NB4 (cell line): ENCODE data around the gene EGFL7.
"Not testable (repeated sequence)": the region's sequence is repeated elsewhere in the genome, so short reads cannot be mapped to it uniquely, and the experiment has no call there.

Experiments used
- DNase-seq: peaks from one replicate; pipeline ENCODE4 v3.0.0; 2010; ENCODE audit warnings: low read depth
- H3K4me3 ChIP-seq: one replicate; pipeline ENCODE4 v1.5.1; 2011; ENCODE audit warnings: mild to moderate bottlenecking, low read depth, low read length, moderate library complexity
- MYC ChIP-seq: IDR thresholded peaks from 2 replicates; pipeline ENCODE4 v1.6.1; 2011; ENCODE audit warnings: low read depth, low read length
- POLR2A ChIP-seq: IDR thresholded peaks from 2 replicates; pipeline ENCODE4 v1.6.1; 2011; ENCODE audit warnings: mild to moderate bottlenecking; ENCODE audit not compliant: insufficient read length; ENCODE audit errors: extremely low read depth
- TF ChIP-seq, protein P1 (sequence below): IDR thresholded peaks from one replicate; pipeline ENCODE4 v1.5.1; 2012; ENCODE audit warnings: low read depth, low read length
- TF ChIP-seq, protein P2 (sequence below): IDR thresholded peaks from 2 replicates; pipeline ENCODE4 v1.6.1; 2011; ENCODE audit warnings: low read depth, low read length

The EGFL7 gene

GRCh38 chr9:136631038-136632000 lies 31.4 kb upstream of the EGFL7 start:
- TF ChIP-seq, protein P1, sequence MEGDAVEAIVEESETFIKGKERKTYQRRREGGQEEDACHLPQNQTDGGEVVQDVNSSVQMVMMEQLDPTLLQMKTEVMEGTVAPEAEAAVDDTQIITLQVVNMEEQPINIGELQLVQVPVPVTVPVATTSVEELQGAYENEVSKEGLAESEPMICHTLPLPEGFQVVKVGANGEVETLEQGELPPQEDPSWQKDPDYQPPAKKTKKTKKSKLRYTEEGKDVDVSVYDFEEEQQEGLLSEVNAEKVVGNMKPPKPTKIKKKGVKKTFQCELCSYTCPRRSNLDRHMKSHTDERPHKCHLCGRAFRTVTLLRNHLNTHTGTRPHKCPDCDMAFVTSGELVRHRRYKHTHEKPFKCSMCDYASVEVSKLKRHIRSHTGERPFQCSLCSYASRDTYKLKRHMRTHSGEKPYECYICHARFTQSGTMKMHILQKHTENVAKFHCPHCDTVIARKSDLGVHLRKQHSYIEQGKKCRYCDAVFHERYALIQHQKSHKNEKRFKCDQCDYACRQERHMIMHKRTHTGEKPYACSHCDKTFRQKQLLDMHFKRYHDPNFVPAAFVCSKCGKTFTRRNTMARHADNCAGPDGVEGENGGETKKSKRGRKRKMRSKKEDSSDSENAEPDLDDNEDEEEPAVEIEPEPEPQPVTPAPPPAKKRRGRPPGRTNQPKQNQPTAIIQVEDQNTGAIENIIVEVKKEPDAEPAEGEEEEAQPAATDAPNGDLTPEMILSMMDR: peak; percentile 56
- TF ChIP-seq MYC: no peak; the same call in 1 of the 2 replicates
- H3K4me3 ChIP-seq: no peak overlapping the region
- peak; percentile 82 for DNase-seq

- not testable (repeated sequence) for H3K4me3 ChIP-seq, DNase-seq
Measured at GRCh38 chr9:136632072-136632471, 30.6 kb upstream of the EGFL7 start.

GRCh38 chr9:136632491-136633106 lies 30.1 kb upstream of the EGFL7 start:
- H3K4me3 ChIP-seq, DNase-seq: not testable (repeated sequence)

DNA sequence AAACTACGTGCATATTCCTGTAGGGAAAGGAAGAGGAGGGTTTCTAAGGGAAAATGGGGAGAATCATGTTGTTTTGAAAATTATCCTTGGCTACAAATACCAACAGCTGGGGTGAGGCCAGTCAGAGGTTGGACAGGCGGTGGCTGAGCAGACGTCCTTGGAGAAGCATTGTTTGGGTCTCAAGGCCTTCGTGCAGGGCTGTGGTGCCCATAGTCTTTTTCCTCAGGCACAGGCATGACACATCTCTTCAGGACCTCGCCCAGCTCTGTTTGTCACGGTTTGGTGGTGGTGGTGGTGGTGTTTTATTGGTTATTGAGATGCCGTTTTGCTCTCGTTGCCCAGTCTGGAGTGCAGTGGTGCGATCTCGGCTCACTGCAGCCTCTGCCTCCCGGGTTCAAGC lies 27.8 kb upstream of the EGFL7 start:
- no peak for DNase-seq
- TF ChIP-seq, protein P2, sequence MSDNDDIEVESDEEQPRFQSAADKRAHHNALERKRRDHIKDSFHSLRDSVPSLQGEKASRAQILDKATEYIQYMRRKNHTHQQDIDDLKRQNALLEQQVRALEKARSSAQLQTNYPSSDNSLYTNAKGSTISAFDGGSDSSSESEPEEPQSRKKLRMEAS: no peak
- TF ChIP-seq POLR2A: no peak
- no peak for TF ChIP-seq MYC
- TF ChIP-seq, protein P1: no peak
- H3K4me3 ChIP-seq: no peak overlapping the region

DNA sequence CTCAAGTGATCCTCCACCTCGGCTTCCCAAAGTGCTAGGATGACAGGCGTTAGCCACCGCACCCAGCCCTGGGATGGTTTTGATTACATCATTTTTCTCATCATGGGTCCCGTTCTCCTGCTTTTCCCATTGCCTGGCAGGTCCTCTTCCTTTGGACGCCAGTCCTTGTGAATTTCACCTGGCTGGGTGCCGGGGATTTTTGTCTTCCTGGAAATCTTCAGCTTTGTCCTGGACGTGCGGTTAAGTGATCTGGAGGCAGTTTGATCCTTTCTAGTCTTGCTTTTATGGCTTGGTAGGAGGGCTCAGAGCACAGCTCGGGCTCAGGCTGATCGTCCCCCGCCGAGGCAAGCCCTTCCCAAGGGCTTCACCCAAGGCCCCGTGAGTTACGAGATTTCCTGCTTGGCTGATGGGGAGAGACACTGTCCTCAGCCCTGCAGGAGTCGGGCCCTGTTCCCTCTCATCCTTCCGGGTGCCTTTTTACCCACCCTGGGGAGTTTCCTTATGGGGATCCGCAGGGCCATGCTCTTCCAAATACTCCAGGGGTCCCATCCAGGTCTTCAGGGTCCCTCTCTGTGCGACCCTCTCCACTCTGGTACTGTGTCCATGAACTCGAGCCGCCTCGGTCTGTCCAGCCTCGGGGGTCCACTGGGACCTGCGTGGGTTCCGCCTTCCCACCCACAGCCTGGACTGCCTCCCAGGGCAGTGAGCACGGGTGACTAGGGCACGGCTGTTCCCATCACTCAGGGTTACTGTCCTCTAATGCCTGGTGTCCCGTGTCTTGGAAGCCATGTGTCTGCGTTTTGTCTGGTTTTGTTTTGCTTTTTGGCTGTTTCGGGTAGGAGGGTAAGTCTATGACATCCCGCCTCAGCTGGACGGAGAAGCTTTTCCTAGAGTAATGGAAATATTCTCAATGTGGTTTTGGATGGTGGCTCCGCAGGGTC lies 22.3 kb upstream of the EGFL7 start:
- no peak for DNase-seq
- no peak overlapping the region for H3K4me3 ChIP-seq
- TF ChIP-seq POLR2A (no peak), MYC (no peak)
- TF ChIP-seq, protein P2: no peak
- TF ChIP-seq, protein P1: no peak

DNA sequence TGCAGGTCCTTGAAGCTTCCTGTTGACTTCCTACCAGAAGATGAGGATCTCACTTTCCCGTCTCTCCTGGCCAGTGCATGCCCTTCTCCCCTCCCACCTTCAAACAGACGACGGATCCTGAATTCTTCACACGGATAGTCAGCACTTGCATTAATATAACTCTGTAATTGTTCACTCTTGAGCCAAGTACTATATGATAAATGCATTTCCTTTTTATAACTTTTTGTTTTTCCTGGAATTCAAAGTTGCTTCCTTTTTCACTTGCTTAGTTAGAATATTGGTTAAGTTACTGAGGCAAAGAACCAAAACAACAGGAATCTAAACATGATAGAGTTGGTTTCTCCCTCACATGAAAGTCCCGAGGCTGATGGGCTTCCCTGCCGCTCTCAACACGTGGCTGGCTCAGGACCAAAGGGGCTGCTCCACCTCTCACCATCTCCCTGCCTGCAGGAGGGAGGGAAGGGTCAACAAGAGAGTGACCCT lies 20.2 kb upstream of the EGFL7 start:
- TF ChIP-seq, protein P2: no peak
- TF ChIP-seq, protein P1: no peak
- TF ChIP-seq POLR2A: no peak
- TF ChIP-seq MYC: no peak
- no peak for DNase-seq
- no peak overlapping the region for H3K4me3 ChIP-seq
